22Rv1 (cell line): ENCODE results near the gene NOSTRIN.
A peak's percentile ranks its signal among the peaks of the same experiment; 100 is the strongest.

ENCODE experiments used
- H3K27ac ChIP-seq: fragments of 450-650 bp; 2 replicates; pipeline ENCODE4 v1.5.1; 2017
- ZFX ChIP-seq: fragments of 450-650 bp; IDR thresholded peaks from 2 replicates; pipeline ENCODE4 v1.6.1; 2017; ENCODE audit warnings: antibody characterized with exemption, borderline replicate concordance
- TF ChIP-seq, protein P1 (sequence below): fragments of 450-650 bp; IDR thresholded peaks from 2 replicates; pipeline ENCODE4 v1.5.1; 2017; ENCODE audit warnings: mild to moderate bottlenecking

The NOSTRIN gene, protein sequence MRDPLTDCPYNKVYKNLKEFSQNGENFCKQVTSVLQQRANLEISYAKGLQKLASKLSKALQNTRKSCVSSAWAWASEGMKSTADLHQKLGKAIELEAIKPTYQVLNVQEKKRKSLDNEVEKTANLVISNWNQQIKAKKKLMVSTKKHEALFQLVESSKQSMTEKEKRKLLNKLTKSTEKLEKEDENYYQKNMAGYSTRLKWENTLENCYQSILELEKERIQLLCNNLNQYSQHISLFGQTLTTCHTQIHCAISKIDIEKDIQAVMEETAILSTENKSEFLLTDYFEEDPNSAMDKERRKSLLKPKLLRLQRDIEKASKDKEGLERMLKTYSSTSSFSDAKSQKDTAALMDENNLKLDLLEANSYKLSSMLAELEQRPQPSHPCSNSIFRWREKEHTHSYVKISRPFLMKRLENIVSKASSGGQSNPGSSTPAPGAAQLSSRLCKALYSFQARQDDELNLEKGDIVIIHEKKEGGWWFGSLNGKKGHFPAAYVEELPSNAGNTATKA

DNA sequence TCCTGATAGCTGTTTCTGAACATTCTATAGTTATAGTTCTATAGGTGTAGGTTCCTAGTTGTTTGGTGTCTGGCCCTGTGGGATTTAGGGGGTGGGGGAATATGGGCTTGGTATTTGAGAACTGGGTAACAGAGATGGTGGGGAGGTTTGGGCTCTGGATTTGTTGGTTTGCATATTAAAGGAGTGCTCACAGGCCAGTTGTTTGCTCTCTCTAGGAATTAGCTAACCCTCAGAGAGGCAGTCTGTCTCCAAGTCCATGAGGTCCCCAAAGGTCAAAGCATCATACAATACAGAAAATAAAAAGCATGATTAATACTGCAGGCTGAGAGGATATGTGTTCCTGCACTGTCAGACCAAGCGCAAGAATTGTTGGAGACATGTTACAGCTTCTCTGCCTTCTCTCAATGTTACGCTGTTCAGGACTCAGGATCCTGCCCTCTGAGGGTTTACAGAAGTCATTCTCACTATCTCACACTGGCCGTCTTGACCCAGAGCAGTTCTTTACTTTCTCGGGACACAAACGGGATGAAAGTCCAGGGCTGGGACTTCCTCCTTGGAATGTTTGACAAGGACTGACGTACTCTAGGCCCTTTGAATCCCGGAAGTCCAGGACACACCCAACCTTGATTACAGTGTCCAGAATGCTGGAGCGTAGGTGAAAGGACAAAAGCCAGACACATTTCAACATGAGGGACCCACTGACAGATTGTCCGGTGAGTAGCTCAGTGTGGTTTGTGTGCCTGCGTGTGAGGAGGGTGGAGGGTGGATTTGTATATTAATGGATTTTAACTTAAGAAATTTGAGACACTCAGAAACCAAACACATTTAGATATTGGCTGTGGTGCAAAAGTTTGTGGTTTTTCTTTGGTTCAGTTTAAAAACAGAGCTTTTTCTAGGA lies at the start of gene NOSTRIN:
TSS of gene NOSTRIN (plus strand) at position 677 of the 898 bp plus-strand sequence. CDS start at position 687, 10 bp downstream.
- peak within 1 kb of the TSS; percentile 66 for H3K27ac ChIP-seq
- TF ChIP-seq, protein P1, sequence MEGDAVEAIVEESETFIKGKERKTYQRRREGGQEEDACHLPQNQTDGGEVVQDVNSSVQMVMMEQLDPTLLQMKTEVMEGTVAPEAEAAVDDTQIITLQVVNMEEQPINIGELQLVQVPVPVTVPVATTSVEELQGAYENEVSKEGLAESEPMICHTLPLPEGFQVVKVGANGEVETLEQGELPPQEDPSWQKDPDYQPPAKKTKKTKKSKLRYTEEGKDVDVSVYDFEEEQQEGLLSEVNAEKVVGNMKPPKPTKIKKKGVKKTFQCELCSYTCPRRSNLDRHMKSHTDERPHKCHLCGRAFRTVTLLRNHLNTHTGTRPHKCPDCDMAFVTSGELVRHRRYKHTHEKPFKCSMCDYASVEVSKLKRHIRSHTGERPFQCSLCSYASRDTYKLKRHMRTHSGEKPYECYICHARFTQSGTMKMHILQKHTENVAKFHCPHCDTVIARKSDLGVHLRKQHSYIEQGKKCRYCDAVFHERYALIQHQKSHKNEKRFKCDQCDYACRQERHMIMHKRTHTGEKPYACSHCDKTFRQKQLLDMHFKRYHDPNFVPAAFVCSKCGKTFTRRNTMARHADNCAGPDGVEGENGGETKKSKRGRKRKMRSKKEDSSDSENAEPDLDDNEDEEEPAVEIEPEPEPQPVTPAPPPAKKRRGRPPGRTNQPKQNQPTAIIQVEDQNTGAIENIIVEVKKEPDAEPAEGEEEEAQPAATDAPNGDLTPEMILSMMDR: no peak
- no peak for TF ChIP-seq ZFX

DNA sequence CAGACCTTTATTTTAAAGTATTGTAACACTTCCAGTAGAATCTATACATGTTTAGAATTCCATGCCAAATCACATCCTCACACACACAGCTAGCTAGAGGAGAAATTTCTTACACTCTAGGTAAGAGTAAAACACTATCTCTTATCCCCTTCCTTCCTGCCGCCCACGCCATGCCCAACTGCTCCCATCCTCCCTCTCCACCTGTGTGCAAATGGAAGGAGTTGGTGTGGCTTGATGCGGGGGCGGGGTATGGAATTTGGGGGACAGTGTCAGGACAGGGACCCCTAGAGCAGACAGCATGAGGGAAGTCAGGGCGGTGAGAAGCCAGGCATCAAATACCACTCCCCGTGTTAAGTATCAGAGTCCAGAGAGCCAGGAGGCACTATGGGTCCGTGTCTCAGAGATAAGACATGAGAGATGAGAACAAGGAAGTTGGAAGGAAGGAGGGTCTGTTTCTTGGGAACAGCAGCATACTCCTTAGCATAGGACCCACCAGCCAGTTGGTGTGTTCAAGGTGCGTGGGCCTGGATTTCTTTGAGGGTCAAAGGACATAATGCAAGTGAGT lies 48.6 kb upstream of the NOSTRIN start:
- TF ChIP-seq, protein P1: no peak
- no peak for TF ChIP-seq ZFX
- no peak overlapping the region for H3K27ac ChIP-seq

DNA sequence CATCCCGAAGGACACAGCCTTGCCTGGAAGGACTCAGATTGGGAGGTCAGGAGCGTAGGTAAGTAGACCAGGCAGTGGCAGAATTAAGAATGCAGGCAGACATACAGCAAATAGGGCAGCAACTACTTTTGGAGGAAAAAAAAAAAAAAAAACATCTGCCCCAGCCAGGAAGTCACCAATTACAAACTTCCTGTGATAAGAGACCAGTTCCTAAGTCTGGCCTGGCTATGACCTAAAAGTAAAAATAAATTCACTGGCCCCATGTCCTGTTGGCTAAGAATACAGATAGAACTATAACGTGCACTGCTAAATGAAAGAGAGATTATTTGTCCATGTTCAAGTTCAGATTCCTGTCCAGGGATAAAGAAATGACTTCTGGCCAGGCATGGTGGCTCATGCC lies 45.2 kb upstream of the NOSTRIN start:
- no peak overlapping the region for H3K27ac ChIP-seq
- TF ChIP-seq, protein P1: no peak
- no peak for TF ChIP-seq ZFX

DNA sequence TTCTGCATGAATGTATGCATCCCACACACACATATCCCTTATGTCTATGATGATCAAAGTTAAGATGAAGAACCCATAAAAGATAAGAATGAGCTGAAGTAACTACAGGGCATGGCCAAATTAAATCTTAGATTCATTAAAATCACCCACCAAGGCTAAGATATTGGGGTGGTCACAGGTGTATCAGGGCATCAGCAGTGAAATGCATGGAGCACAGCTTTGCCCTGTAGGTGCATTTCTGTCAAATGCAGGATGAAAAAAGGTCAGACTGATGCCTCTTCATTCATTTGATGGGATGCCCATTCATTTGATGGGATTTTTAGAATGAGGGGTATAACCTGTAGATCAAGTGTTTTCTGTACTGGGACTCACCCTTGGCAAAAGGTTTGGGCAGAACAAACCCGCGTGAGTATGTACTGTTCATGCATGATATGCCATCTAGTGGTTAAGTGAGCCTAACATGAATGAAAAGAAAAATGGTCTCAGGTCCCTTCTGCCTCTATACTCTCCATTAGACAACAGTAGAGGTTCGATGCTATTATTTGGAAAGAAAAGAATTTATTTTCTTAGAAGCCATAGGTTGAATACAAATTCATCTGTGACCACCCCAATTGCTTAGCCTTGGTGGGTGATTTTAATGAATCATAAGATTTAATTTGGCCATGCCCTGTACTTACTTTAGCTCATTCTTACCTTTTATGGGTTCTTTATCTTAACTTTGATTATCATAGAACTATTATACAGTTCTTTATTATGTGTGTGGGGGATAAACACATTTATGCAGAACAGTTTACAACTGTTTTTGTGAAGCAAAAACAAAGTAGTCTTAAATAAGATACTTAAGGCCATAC lies 43.2 kb upstream of the NOSTRIN start:
- no peak for TF ChIP-seq ZFX
- TF ChIP-seq, protein P1: peak; percentile 51
- H3K27ac ChIP-seq: no peak overlapping the region

DNA sequence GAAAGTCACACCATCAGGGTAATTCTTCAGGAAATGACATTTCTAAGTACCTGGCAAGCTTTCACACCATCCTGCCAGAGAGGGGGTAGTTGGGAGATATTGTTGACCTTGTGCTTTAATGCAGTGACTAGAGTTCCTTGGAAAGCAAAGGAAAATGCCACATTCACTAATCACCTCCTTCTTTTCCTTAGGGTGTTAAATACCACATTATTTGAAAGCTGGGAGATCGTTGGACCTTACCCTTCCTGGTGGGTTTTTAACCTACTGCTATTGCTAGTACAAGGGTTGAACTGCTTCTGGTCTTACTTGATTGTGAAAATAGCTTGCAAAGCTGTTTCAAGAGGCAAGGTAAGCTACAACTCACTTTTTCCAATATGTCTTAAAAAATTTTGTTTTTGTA lies 37.0 kb upstream of the NOSTRIN start:
- TF ChIP-seq, protein P1: no peak
- no peak for TF ChIP-seq ZFX
- no peak overlapping the region for H3K27ac ChIP-seq

DNA sequence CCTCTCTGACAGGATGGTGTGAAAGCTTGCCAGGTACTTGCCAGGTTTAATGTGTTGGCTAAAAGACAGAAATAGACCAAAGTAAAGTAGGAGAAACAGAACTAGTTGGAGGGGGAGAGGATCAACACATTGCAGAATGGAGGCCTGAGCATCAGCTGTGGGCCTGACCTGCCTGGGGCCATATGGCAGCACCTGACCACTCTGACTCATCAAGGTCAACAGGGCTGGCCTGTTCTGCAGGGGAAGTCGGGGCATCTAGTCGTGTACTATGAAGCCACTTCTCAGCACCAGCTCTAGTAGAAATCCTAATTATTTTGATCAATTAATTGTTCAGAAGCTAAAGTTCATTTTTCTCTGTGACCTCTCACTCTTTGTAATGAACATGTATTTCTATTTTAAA lies 35.8 kb upstream of the NOSTRIN start:
- H3K27ac ChIP-seq: peak overlapping the region; percentile 17; the same call in 1 of the 2 replicates
- TF ChIP-seq ZFX: no peak
- TF ChIP-seq, protein P1: no peak
